Stimulated activated CD4-positive, alpha-beta T cell treated with anti-CD3 and anti-CD28 coated beads, TNF-alpha, amount 100 ng/mL, for 1 hour (primary cell): ENCODE results near the gene RCSD1.

Source experiments
- DNase-seq, 3 donors: peaks; one replicate each; pipeline ENCODE4 v3.0.0-alpha.2; 2020; ENCODE audit warnings: low read depth in 3 of 3, low spot score in 1 of 3

RCSD1 gene

GRCh38 chr1:167640051-167640450, 10.0 kb downstream of the RCSD1 start:
- DNase-seq = no peak

- no peak for DNase-seq
Measured at GRCh38 chr1:167641786-167642500, 11.9 kb downstream of the RCSD1 start.

- no peak for DNase-seq
Measured at GRCh38 chr1:167642501-167642826, 12.4 kb downstream of the RCSD1 start.

GRCh38 chr1:167643441-167643840, 13.4 kb downstream of the RCSD1 start:
- no peak for DNase-seq

- no peak for DNase-seq
Measured at GRCh38 chr1:167644551-167644950, 14.5 kb downstream of the RCSD1 start.

GRCh38 chr1:167645140-167645541, 15.1 kb downstream of the RCSD1 start:
- no peak for DNase-seq

GRCh38 chr1:167645625-167646414, 15.8 kb downstream of the RCSD1 start:
- no peak for DNase-seq

- DNase-seq = no peak
Measured at GRCh38 chr1:167648252-167648849, 18.3 kb downstream of the RCSD1 start.

- no peak for DNase-seq
Measured at GRCh38 chr1:167648978-167649744, 19.1 kb downstream of the RCSD1 start.

GRCh38 chr1:167650269-167651160, 20.5 kb downstream of the RCSD1 start:
- DNase-seq = no peak

- no peak for DNase-seq
Measured at GRCh38 chr1:167651161-167651693, 21.2 kb downstream of the RCSD1 start.

- no peak for DNase-seq
Measured at GRCh38 chr1:167654975-167655575, 25.0 kb downstream of the RCSD1 start.

- DNase-seq = no peak
Measured at GRCh38 chr1:167656657-167657056, 26.6 kb downstream of the RCSD1 start.

GRCh38 chr1:167658574-167659328, 28.7 kb downstream of the RCSD1 start:
- DNase-seq = no peak

- DNase-seq = no peak
Measured at GRCh38 chr1:167659450-167659849, 29.4 kb downstream of the RCSD1 start.

GRCh38 chr1:167659881-167660280, 29.8 kb downstream of the RCSD1 start:
- DNase-seq = no peak

GRCh38 chr1:167661527-167662426, 31.7 kb downstream of the RCSD1 start:
- no peak for DNase-seq
